ENCODE results near the gene PPIL4. TPM values are rescaled to one million over a fixed set of nuclear protein-coding genes. Genes with fewer than 3 reads are reported as not detected.
A peak's percentile ranks its signal among the peaks of the same experiment; 100 is the strongest.

The PPIL4 gene
- total RNA-seq, 1 experiment from 2014 or later, result 22.6 TPM

- no peaks in the 10 kb centered on the region for H3K9me3 Mint-ChIP-seq (ENCODE audit: low read depth, unreplicated experiment)
- BruUV-seq (replicated peaks), result no TSS peak
- no peak overlapping the region for H3K27ac Mint-ChIP-seq (ENCODE audit: unreplicated experiment)
- intact Hi-C loops (cut with micrococcal nuclease; ENCODE audit: unreplicated experiment), result no loop called here
- no peaks in the 10 kb centered on the region for H3K36me3 Mint-ChIP-seq (ENCODE audit: insufficient read depth, unreplicated experiment)
- DNase-seq, result no peak
- no peak for TF ChIP-seq CTCF (IDR thresholded peaks at IDR 0.05; ENCODE audit: unreplicated experiment)
- CTCF ChIA-PET, result no interaction called here
- H3K4me1 Mint-ChIP-seq (ENCODE audit: low read depth, unreplicated experiment), result no peaks in the 10 kb centered on the region
- H3K27me3 Mint-ChIP-seq (ENCODE audit: unreplicated experiment), result no peaks in the 10 kb centered on the region
- H3K4me3 Mint-ChIP-seq (ENCODE audit: low read depth, unreplicated experiment), result no peak overlapping the region
These were observed 35.5 kb upstream of the PPIL4 start for GRCh38 chr6:149581349-149581748.

- Mint-ChIP-seq H3K4me3 (ENCODE audit: low read depth, unreplicated experiment) (no peak overlapping the region), H3K9me3 (ENCODE audit: low read depth, unreplicated experiment) (no peaks in the 10 kb centered on the region), H3K27me3 (ENCODE audit: unreplicated experiment) (no peaks in the 10 kb centered on the region), H3K27ac (ENCODE audit: unreplicated experiment) (no peak overlapping the region), H3K4me1 (ENCODE audit: low read depth, unreplicated experiment) (no peaks in the 10 kb centered on the region), H3K36me3 (ENCODE audit: insufficient read depth, unreplicated experiment) (no peaks in the 10 kb centered on the region)
- BruUV-seq (replicated peaks), result no TSS peak
- TF ChIP-seq CTCF (IDR thresholded peaks at IDR 0.05; ENCODE audit: unreplicated experiment), result no peak
- DNase-seq, result no peak
- intact Hi-C loops (cut with micrococcal nuclease; ENCODE audit: unreplicated experiment), result no loop called here
- CTCF ChIA-PET, result no interaction called here
These were observed 35.0 kb upstream of the PPIL4 start for GRCh38 chr6:149580880-149581279.

GRCh38 chr6:149567945-149568585, 22.2 kb upstream of the PPIL4 start:
- Mint-ChIP-seq H3K4me3 (ENCODE audit: low read depth, unreplicated experiment) (no peak overlapping the region), H3K4me1 (ENCODE audit: low read depth, unreplicated experiment) (no peaks in the 10 kb centered on the region), H3K27me3 (ENCODE audit: unreplicated experiment) (no peaks in the 10 kb centered on the region), H3K9me3 (ENCODE audit: low read depth, unreplicated experiment) (no peaks in the 10 kb centered on the region), H3K27ac (ENCODE audit: unreplicated experiment) (no peak overlapping the region), H3K36me3 (ENCODE audit: insufficient read depth, unreplicated experiment) (peaks cover 25% of the 10 kb centered on the region)
- TF ChIP-seq CTCF (IDR thresholded peaks at IDR 0.05; ENCODE audit: unreplicated experiment), result no peak
- no TSS peak for BruUV-seq (replicated peaks)
- CTCF ChIA-PET, result no interaction called here
- intact Hi-C loops (cut with micrococcal nuclease; ENCODE audit: unreplicated experiment), result no loop called here
- no peak for DNase-seq

GRCh38 chr6:149567194-149567586, 21.3 kb upstream of the PPIL4 start:
- intact Hi-C loops (cut with micrococcal nuclease; ENCODE audit: unreplicated experiment), result no loop called here
- Mint-ChIP-seq H3K36me3 (ENCODE audit: insufficient read depth, unreplicated experiment) (peaks cover 25% of the 10 kb centered on the region), H3K4me3 (ENCODE audit: low read depth, unreplicated experiment) (peak overlapping the region; percentile 85), H3K4me1 (ENCODE audit: low read depth, unreplicated experiment) (no peaks in the 10 kb centered on the region), H3K27me3 (ENCODE audit: unreplicated experiment) (no peaks in the 10 kb centered on the region), H3K27ac (ENCODE audit: unreplicated experiment) (peak overlapping the region; percentile 20), H3K9me3 (ENCODE audit: low read depth, unreplicated experiment) (no peaks in the 10 kb centered on the region)
- DNase-seq, result no peak
- BruUV-seq (replicated peaks), result no TSS peak
- CTCF ChIA-PET, result no interaction called here
- TF ChIP-seq CTCF (IDR thresholded peaks at IDR 0.05; ENCODE audit: unreplicated experiment), result no peak
